ENCODE measurements around the gene EHD2. TPM values are rescaled to one million over a fixed set of nuclear protein-coding genes. Genes with fewer than 3 reads are reported as not detected.

Gene EHD2
- total RNA-seq, 4 donors from 2014 or later: 72.0 to 198 (median 82.9) TPM

DNA sequence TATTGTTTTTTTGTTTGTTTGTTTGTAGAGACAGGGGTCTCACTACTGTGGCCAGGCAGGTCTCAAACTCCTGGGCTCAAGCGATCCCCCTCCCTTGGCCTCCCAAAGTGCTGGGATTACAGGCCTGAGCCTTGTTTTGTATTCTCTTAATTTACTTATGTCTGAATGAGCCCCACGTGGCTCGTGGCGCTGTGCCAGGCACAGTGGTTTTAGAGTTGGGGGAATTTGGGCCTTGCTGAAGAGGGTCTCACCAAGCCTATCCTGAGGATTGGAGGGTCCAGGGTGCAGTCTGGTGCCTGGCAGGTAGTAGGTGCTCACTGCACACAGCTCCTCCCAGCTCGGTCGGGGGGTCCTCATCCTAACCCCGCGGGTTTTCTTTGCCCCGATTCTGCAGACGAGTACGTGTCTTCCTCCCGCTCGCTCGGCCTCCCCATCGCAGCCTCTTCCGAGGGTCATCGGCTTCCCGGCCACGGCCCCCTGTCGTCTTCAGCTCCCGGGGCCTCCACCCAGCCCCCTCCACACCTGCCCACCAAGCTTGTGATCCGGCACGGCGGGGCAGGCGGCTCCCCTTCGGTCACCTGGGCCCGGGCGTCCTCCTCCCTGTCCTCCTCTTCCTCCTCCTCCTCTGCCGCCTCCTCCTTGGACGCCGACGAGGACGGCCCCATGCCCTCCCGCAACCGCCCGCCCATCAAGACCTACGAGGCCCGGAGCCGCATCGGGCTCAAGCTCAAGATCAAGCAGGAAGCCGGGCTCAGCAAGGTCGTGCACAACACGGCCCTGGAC, 12.1 kb upstream of the EHD2 start:
- Histone ChIP-seq H3K9me3 (no peaks in the 10 kb centered on the region), H3K4me1 (peaks cover 0 to 6% of the 10 kb centered on the region in 2 donors), H3K36me3 (no peaks in the 10 kb centered on the region), H3K27me3 (no peaks in the 10 kb centered on the region), H3K27ac (no peak overlapping the region), H3K4me3 (no peak overlapping the region)
- no peak for TF ChIP-seq POLR2A (IDR thresholded peaks at IDR 0.05)
- TF ChIP-seq, protein P1, sequence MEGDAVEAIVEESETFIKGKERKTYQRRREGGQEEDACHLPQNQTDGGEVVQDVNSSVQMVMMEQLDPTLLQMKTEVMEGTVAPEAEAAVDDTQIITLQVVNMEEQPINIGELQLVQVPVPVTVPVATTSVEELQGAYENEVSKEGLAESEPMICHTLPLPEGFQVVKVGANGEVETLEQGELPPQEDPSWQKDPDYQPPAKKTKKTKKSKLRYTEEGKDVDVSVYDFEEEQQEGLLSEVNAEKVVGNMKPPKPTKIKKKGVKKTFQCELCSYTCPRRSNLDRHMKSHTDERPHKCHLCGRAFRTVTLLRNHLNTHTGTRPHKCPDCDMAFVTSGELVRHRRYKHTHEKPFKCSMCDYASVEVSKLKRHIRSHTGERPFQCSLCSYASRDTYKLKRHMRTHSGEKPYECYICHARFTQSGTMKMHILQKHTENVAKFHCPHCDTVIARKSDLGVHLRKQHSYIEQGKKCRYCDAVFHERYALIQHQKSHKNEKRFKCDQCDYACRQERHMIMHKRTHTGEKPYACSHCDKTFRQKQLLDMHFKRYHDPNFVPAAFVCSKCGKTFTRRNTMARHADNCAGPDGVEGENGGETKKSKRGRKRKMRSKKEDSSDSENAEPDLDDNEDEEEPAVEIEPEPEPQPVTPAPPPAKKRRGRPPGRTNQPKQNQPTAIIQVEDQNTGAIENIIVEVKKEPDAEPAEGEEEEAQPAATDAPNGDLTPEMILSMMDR (IDR thresholded peaks at IDR 0.05): no peak
- intact Hi-C loops (cut with DNase I; ENCODE audit: low total_unique reads): no loop called here
- no peak for DNase-seq

DNA sequence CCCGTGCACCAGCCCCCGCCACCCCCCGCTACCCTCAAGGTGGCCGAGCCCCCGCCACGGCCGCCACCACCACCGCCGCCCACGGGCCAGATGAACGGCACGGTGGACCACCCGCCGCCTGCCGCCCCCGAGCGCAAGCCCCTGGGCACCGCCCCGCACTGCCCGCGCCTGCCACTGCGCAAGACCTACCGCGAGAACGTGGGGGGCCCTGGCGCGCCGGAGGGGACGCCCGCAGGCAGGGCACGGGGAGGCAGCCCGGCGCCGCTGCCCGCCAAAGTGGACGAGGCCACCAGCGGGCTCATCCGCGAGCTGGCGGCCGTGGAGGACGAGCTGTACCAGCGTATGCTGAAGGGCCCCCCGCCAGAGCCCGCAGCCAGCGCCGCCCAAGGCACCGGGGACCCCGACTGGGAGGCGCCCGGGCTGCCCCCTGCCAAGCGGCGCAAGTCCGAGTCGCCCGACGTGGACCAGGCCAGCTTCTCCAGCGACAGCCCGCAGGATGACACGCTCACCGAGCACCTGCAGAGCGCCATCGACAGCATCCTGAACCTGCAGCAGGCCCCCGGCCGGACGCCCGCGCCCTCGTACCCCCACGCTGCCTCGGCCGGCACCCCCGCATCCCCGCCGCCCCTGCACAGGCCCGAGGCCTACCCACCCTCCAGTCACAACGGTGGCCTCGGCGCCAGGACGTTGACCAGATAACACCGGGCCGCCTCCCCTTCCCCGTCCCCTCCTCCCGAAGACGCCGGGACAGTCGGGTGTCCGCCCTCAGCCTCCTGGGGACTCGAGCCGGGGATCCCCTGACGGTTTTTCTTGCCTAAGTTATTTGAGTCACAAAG, 11.3 kb upstream of the EHD2 start:
- no peak overlapping the region for H3K27ac ChIP-seq
- H3K4me1 ChIP-seq: peaks cover 0 to 6% of the 10 kb centered on the region in 2 donors
- DNase-seq: no peak
- H3K9me3 ChIP-seq: no peaks in the 10 kb centered on the region
- intact Hi-C loops (cut with DNase I; ENCODE audit: low total_unique reads): no loop called here
- TF ChIP-seq, protein P1 (IDR thresholded peaks at IDR 0.05): no peak
- no peak for TF ChIP-seq POLR2A (IDR thresholded peaks at IDR 0.05)
- H3K36me3 ChIP-seq: no peaks in the 10 kb centered on the region
- no peak overlapping the region for H3K4me3 ChIP-seq
- no peaks in the 10 kb centered on the region for H3K27me3 ChIP-seq

DNA sequence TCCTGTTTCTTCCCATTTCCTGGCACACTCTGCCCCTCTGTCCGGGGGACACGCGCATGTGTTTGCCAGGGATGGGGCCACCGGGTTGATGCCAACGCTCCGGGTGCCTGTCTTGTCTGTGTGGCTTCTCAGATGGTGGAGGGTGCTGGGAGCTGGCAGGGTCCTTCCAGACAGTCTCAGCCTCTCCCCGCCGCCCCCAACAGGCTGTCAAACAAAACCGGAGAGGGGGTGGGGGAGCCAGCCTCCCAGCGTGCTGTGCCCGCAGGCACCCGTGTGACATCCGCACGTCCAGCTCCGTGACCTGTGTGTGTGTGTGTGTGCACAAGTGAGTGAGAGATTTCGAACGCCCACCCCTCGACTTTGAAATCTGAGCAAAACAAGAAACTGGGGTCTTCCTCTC, 10.6 kb upstream of the EHD2 start:
- TF ChIP-seq POLR2A (IDR thresholded peaks at IDR 0.05): no peak
- TF ChIP-seq, protein P1 (IDR thresholded peaks at IDR 0.05): no peak
- H3K9me3 ChIP-seq: no peaks in the 10 kb centered on the region
- intact Hi-C loops (cut with DNase I; ENCODE audit: low total_unique reads): no loop called here
- no peaks in the 10 kb centered on the region for H3K27me3 ChIP-seq
- peaks cover 0 to 3% of the 10 kb centered on the region in 2 donors for H3K4me1 ChIP-seq
- no peaks in the 10 kb centered on the region for H3K36me3 ChIP-seq
- no peak overlapping the region for H3K4me3 ChIP-seq
- DNase-seq: no peak
- no peak overlapping the region for H3K27ac ChIP-seq

DNA sequence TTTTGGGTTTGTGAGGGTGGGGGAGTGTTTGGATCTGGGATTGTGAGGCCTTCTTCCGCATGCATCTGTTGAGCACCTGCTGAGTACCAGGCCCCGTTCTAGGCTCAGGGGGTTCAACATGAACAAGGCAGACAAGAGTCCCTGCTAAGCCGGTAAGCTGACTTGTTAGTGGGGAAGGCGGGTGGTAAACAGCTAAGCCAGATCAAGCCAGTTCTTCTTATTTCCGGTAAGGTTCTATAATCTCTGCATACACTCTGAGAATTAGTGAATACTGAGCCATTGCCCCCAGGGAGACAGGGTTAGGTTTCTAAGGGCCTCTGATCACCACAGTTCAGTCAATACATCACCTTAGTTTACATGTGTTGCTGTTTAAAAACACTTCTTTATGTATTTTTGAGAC, 9.9 kb upstream of the EHD2 start:
- DNase-seq: no peak

More for the DNA sequence above, 9.9 kb upstream of the EHD2 start:
- Histone ChIP-seq H3K27ac (no peak overlapping the region), H3K4me3 (no peak overlapping the region), H3K36me3 (no peaks in the 10 kb centered on the region), H3K27me3 (no peaks in the 10 kb centered on the region), H3K9me3 (no peaks in the 10 kb centered on the region), H3K4me1 (no peaks in the 10 kb centered on the region)
- intact Hi-C loops (cut with DNase I; ENCODE audit: low total_unique reads): no loop called here
- no peak for TF ChIP-seq POLR2A (IDR thresholded peaks at IDR 0.05)
- TF ChIP-seq, protein P1 (IDR thresholded peaks at IDR 0.05): no peak
